Endodermal cell (in vitro differentiated cells): ENCODE results near the gene MAPK9. TPM values are rescaled to one million over a fixed set of nuclear protein-coding genes. Genes with fewer than 3 reads are reported as not detected.

ENCODE experiments used
- DNase-seq: peaks from one replicate; pipeline ENCODE4 v3.0.0-alpha.2; 2017
- H3K27ac ChIP-seq: 2 replicates; pipeline ENCODE4 v1.5.1; 2013; ENCODE audit warnings: mild to moderate bottlenecking, low read depth, low read length, moderate library complexity
- H3K27me3 ChIP-seq: 2 replicates; pipeline ENCODE4 v1.6.1; 2013; ENCODE audit warnings: mild to moderate bottlenecking, low read length, moderate library complexity; ENCODE audit not compliant: insufficient read depth, control insufficient read depth, poor library complexity, severe bottlenecking
- H3K36me3 ChIP-seq: 2 replicates; pipeline ENCODE4 v1.7.0; 2013; ENCODE audit warnings: mild to moderate bottlenecking, low read length, moderate library complexity; ENCODE audit not compliant: control insufficient read depth, insufficient read depth
- H3K4me1 ChIP-seq: one replicate; pipeline ENCODE4 v1.7.0; 2013; ENCODE audit warnings: low read length; ENCODE audit not compliant: control insufficient read depth, insufficient read depth
- H3K4me3 ChIP-seq: 2 replicates; pipeline ENCODE4 v1.5.1; 2013; ENCODE audit warnings: mild to moderate bottlenecking, low read length, moderate library complexity
- H3K9ac ChIP-seq: 2 replicates; pipeline ENCODE4 v1.6.1; 2013; ENCODE audit warnings: mild to moderate bottlenecking, low read length, moderate library complexity; ENCODE audit not compliant: poor library complexity, severe bottlenecking; ENCODE audit errors: extremely low read depth
- H3K9me3 ChIP-seq: 2 replicates; pipeline ENCODE4 v1.6.1; 2013; ENCODE audit warnings: mild to moderate bottlenecking, low read length, moderate library complexity; ENCODE audit not compliant: control insufficient read depth
- H3K27ac Mint-ChIP-seq: 2 replicates; pipeline ENCODE4 v1.8.0; 2020; ENCODE audit warnings: mixed read lengths
- H3K27me3 Mint-ChIP-seq: 2 replicates; pipeline ENCODE4 v1.8.0; 2021; ENCODE audit warnings: mild to moderate bottlenecking, mixed read lengths; ENCODE audit not compliant: insufficient read depth
- H3K36me3 Mint-ChIP-seq: 2 replicates; pipeline ENCODE4 v1.8.0; 2020; ENCODE audit warnings: low read depth, mixed read lengths
- H3K4me1 Mint-ChIP-seq: 2 replicates; pipeline ENCODE4 v1.8.0; 2020; ENCODE audit warnings: mixed read lengths
- H3K4me3 Mint-ChIP-seq: 2 replicates; pipeline ENCODE4 v1.8.0; 2020; ENCODE audit warnings: mild to moderate bottlenecking, moderate library complexity, mixed read lengths
- H3K9me3 Mint-ChIP-seq: 2 replicates; pipeline ENCODE4 v1.8.0; 2020; ENCODE audit warnings: mild to moderate bottlenecking, mixed read lengths
- WGBS, 2 experiments: methylation state at CpG; one replicate each; pipeline versions ENCODE4 v1.1.5 to v1.1.7; 2013; ENCODE audit warnings: missing lambda C conversion rate in 2 of 2, mixed read lengths in 1 of 2; ENCODE audit not compliant: insufficient coverage in 1 of 2, insufficient read length in 1 of 2; 5-methylcytosine and 5-hydroxymethylcytosine counted together
- total RNA-seq, 2 donors: library from RNA; stranded (reverse); fragmentation: NEBNext Ultra II Directional in 1 of 2; extraction: Animal tissue kit (Norgen Biotek cat#: 25700) in 1 of 2; gene quantifications; 2 replicates in 1 of 2; 3 replicates in 1 of 2; pipeline ENCODE4 v1.2.1, GENCODE V29; 2021
- TF ChIP-seq, protein P1 (sequence below): fragments of 200-600 bp; sonication (generic); conservative IDR thresholded peaks from 2 replicates; pipeline ENCODE4 v1.5.0; 2021; ENCODE audit warnings: antibody characterized with exemption, mild to moderate bottlenecking

The MAPK9 gene
- total RNA-seq, 2 donors from 2014 or later: 45.6 to 51.8 TPM

GRCh38 chr5:180235077-180235476 lies 56.8 kb downstream of the MAPK9 start:
- Histone ChIP-seq H3K27me3 (no peaks in the 10 kb centered on the region), H3K9me3 (no peaks in the 10 kb centered on the region), H3K4me3 (no peak overlapping the region), H3K9ac (no peak overlapping the region), H3K4me1 (peaks cover 2% of the 10 kb centered on the region), H3K27ac (no peak overlapping the region), H3K36me3 (peaks cover 62% of the 10 kb centered on the region)
- no peak overlapping the region for H3K27ac Mint-ChIP-seq
- TF ChIP-seq, protein P1, sequence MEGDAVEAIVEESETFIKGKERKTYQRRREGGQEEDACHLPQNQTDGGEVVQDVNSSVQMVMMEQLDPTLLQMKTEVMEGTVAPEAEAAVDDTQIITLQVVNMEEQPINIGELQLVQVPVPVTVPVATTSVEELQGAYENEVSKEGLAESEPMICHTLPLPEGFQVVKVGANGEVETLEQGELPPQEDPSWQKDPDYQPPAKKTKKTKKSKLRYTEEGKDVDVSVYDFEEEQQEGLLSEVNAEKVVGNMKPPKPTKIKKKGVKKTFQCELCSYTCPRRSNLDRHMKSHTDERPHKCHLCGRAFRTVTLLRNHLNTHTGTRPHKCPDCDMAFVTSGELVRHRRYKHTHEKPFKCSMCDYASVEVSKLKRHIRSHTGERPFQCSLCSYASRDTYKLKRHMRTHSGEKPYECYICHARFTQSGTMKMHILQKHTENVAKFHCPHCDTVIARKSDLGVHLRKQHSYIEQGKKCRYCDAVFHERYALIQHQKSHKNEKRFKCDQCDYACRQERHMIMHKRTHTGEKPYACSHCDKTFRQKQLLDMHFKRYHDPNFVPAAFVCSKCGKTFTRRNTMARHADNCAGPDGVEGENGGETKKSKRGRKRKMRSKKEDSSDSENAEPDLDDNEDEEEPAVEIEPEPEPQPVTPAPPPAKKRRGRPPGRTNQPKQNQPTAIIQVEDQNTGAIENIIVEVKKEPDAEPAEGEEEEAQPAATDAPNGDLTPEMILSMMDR: no peak
- no peaks in the 10 kb centered on the region for H3K9me3 Mint-ChIP-seq
- peaks cover 68% of the 10 kb centered on the region for H3K36me3 Mint-ChIP-seq
- DNase-seq: no peak
- no peaks in the 10 kb centered on the region for H3K27me3 Mint-ChIP-seq
- WGBS, 2 experiments: 79 to 80% methylated on average over 5 of the region's 5 CpGs
- H3K4me1 Mint-ChIP-seq: no peaks in the 10 kb centered on the region
- H3K4me3 Mint-ChIP-seq: no peak overlapping the region

- H3K9me3 ChIP-seq: no peaks in the 10 kb centered on the region
- H3K9ac ChIP-seq: no peak overlapping the region
- no peaks in the 10 kb centered on the region for H3K9me3 Mint-ChIP-seq
- no peaks in the 10 kb centered on the region for H3K4me1 Mint-ChIP-seq
- H3K27ac ChIP-seq: no peak overlapping the region
- H3K4me3 Mint-ChIP-seq: no peak overlapping the region
- H3K27ac Mint-ChIP-seq: no peak overlapping the region
- TF ChIP-seq, protein P1: no peak
- peaks cover 57% of the 10 kb centered on the region for H3K36me3 ChIP-seq
- no peaks in the 10 kb centered on the region for H3K27me3 Mint-ChIP-seq
- H3K27me3 ChIP-seq: no peaks in the 10 kb centered on the region
- H3K36me3 Mint-ChIP-seq: peaks cover 61% of the 10 kb centered on the region
- DNase-seq: no peak
- no peak overlapping the region for H3K4me3 ChIP-seq
- 89 to 100% methylated on average over 3 to 15 of the region's 15 CpGs for WGBS, 2 experiments
- peaks cover 2% of the 10 kb centered on the region for H3K4me1 ChIP-seq
Measured at GRCh38 chr5:180234271-180234670, 57.6 kb downstream of the MAPK9 start.

DNA sequence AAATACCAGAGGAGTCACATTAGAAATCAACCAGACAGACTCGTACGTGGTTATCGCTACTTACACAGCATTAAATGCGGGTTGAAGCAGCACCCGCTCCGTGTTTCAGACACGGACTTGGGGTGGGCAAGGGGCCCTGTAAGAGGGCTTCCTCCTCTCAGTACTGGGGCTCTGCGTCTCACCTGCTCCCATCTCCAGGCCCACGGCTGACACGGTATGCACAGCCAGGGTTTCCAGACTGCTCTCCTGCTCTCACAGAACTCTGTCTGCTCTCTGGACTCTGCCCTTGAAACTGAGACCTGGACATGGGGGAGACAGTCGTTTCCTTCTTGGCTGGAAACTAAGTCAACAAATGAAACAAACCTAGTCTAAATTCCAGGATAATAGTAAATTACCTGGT lies 58.2 kb downstream of the MAPK9 start:
- H3K36me3 ChIP-seq: peaks cover 52% of the 10 kb centered on the region
- TF ChIP-seq, protein P1: no peak
- 94 to 97% methylated on average over 9 to 11 of the region's 11 CpGs for WGBS, 2 experiments
- no peaks in the 10 kb centered on the region for H3K9me3 ChIP-seq
- no peaks in the 10 kb centered on the region for H3K27me3 ChIP-seq
- no peak for DNase-seq
- no peaks in the 10 kb centered on the region for H3K9me3 Mint-ChIP-seq
- no peak overlapping the region for H3K27ac ChIP-seq
- peaks cover 60% of the 10 kb centered on the region for H3K36me3 Mint-ChIP-seq
- no peaks in the 10 kb centered on the region for H3K27me3 Mint-ChIP-seq
- no peak overlapping the region for H3K4me3 Mint-ChIP-seq
- no peaks in the 10 kb centered on the region for H3K4me1 Mint-ChIP-seq
- no peak overlapping the region for H3K4me3 ChIP-seq
- no peak overlapping the region for H3K9ac ChIP-seq
- no peak overlapping the region for H3K27ac Mint-ChIP-seq
- H3K4me1 ChIP-seq: peaks cover 2% of the 10 kb centered on the region
